GM19238 (cell line): ENCODE results near the gene IL31RA.
"Not testable (repeated sequence)": the region's sequence is repeated elsewhere in the genome, so short reads cannot be mapped to it uniquely, and the experiment has no call there.

Source experiments
- DNase-seq: peaks from one replicate; pipeline ENCODE4 v3.0.0; 2011; ENCODE audit warnings: low spot score; ENCODE audit not compliant: insufficient read length

Gene IL31RA

DNA sequence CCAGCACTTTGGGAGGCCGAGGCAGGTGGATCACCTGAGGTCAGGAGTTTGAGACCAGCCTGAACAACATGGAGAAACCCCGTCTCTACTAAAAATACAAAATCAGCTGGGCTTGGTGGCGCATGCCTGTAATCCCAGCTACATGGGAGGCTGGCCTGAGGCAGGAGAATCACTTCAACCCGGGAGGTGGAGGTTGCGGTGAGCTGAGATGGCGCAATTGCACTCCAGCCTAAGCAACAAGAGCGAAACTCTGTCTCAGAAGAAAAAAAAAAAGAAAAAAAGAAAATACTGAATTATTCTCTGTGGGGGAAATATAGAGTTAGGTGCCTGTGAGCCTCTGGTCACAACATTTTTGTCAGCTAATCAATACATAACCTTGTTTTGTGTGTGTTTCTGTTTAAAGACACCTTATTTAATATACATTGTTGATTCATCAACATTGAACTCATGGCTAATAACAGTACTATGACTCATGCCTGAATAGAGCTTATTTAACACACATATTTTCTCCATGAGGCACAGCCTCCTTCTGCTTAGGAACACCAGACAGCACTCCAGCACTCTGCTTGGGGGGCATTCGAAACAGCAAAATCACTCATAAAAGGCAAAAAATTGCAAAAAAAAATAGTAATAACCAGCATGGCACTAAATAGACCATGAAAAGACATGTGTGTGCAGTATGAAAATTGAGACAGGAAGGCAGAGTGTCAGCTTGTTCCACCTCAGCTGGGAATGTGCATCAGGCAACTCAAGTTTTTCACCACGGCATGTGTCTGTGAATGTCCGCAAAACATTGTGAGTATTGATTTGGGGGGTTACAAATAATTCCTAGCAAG is at the start of gene IL31RA:
Gene IL31RA, plus strand, starts transcription at position 519 of the 836 bp plus-strand sequence. Its CDS starts 214 bp downstream, at position 733.
- no peak for DNase-seq

DNA sequence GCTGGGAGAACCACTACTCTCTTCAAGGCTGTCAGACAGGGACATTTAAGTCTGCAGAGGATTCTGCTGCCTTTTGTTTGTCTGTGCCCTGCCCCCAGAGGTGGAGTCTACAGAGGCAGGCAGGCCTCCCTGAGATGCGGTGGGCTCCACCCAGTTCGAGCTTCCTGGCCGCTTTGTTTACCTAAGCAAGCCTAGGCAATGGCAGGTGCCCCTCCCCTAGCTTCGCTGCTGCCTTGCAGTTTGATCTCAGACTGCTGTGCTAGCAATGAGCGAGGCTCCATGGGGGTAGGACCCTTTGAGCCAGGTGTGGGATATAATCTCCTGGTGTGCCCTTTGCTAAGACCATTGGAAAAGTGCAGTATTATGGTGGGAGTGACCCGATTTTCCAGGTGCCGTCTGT is 42.3 kb upstream of the IL31RA start:
- not testable (repeated sequence) for DNase-seq

DNA sequence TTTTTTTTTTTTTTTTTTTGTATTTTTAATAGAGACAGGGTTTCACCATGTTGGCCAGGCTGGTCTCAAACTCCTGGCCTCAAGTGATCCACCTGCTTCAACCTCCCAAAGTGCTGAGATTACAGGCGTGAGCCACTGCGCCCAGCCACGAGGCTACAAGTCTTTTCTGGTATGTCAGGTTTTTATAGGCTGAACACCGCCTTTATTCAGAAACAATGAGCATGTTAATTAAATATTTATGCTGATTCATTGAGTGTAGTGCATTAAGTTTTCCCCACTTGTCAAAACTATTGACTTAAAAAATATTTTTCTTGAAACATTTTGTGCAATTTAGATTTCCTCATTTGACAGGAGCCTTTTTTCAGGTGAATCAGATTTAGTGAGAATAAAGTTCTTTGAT is 35.2 kb upstream of the IL31RA start:
- not testable (repeated sequence) for DNase-seq

DNA sequence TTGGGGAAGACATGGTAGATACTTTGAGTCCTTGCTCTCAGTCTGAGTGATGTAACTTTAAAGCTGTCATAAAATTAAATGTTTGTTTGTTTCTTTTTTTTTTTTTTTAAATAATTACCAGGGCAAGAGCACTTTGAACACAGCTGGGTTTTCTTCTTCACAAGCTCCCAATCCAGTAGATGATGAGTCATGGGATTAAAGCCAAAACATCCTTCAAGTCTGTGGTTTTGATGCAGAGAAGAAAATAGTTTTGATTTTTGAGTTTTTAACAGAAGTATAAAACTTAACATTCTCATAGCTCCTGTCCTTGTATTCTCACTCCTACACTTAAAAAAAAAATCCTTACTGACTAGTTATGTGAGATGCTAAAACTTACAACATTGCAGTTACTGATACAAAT is 34.8 kb upstream of the IL31RA start:
- DNase-seq: no peak

DNA sequence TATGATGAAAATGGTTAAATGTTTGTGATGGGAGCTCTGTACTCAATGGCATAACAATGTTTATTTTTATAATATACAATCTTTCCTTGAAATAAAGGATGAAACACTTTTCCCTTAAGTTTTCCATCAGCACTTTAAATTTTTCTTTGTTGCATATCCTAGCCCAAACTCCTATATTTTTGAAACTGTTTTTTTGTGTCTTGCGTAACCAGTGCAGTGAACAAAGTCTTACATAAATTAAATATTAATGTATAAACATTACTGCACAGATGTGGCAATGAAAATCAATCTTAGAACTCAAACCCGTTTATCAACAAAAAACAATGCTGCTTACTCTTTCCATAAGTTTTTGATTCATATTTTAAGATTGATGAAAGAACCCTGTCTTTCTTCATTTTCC is 34.1 kb upstream of the IL31RA start:
- DNase-seq: no peak

DNA sequence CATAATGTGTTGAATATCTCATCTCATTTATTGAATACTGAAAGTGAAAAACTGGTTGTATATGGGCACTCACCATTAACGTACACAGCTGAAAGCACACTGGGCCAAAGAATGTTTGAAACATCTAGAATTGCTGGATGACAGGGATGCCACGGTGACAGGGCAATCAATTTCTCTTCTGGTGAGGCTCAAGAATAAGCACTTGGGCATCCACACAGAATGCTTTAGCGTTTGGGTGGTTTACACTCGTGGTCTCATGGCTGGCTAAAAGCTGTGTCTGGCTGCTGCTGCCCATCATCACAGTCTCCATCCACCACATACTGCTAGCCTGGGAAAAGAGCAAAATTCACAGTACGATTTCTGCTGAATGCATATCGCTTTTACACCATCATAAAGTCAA is 30.7 kb upstream of the IL31RA start:
- DNase-seq: no peak

DNA sequence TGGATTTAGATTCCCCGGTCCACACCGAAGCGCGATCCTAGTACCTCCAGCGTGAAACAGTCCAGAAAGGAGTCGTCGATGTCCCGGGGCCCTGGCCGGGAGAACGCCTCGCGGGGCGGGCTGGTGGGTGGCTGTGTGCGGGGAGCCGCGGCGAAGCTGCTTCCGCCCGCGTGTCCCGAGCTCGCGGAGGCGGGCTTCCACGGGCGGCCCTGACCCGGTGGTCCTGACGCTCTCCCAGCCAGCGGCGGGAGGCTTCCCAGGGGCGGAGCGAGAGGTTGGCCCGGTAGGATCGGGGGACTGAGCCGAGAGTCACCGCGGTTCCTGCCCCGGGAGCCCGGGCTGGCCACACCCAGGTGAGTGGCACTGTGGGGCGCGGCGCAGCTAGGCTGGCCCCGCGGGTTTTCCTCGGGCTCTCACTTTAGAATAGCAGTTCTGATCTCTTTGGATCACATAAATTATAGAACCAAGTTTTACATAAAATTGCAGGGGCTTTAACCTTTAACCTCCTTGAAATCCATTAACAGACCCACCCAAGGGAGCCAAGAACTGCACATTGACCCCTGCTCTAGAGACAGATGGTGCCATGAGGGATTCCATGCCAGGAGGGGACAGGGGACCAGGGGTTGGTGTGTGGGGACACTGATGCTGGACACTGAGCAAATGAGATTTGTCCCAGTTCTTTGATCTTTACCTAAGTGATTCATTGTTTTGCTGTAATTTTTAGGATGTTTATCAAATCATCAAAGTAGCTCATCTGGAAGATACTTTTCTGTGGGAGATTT is 29.2 kb upstream of the IL31RA start:
- DNase-seq: no peak

DNA sequence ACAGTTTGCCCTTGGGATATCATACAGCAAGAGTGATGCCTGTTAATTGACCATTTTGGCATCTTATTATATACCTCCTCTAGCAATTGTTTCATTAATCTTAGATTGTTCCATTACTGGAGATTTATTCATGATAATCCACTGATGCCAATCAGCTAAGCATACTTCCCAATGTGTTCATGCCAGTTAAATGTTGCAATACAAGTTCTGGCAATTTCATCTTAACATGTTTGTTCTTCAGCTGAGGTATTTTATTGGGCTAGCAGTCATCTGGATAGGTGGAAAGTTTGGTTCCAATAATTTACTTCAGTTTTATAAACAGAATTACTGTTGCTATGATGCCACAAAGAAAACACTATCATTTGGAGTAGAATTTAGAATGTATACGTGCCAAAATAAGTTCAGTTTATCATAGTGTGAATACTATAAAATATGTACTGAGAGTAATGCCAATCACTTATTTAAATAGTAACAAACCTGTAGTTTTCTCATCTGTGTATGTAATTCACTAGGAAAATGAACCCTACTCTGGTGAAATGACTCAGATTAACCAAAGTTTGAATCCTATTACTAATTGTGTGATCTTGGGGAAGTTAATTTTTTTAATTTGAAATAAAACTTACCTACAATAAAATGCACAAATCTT is 27.9 kb upstream of the IL31RA start:
- DNase-seq: no peak

DNA sequence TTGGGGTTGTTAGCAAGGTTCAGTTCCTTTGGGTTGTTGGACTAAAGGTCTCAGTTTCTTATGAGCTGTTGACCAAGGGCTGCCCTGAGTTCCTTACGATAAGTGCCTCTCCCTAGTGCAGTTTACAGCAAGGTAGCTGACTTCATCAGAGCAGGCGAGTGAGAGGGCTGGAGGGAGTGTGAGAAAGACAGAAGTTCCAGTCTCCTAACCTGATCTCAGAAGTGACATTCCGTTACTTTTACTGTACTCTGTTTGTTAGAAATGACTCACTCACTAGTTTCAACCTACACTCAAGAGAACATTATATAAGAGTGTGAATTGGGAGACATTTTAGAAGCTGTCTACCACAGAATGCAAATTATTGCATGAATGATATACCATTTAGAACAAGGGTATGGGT is 21.2 kb upstream of the IL31RA start:
- no peak for DNase-seq

DNA sequence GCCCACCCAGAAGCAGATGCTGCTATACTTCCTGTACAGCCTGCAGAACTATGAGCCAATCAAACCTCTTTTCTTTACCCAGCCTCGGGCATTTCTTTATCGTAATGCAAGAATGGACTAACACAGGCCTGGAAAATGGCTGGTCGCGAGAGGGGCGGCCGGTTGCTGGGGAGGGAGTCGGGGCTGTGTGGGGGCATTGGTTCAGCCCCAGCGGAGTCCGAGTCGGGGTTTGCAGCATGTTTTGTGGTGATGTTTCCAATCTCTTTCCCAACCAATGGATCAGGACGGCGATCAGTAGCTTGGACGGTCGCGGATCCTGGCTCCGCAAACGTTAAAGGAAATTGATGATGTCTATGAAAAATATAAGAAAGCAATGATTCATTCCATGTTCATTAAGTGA is 18.7 kb upstream of the IL31RA start:
- DNase-seq: no peak

DNA sequence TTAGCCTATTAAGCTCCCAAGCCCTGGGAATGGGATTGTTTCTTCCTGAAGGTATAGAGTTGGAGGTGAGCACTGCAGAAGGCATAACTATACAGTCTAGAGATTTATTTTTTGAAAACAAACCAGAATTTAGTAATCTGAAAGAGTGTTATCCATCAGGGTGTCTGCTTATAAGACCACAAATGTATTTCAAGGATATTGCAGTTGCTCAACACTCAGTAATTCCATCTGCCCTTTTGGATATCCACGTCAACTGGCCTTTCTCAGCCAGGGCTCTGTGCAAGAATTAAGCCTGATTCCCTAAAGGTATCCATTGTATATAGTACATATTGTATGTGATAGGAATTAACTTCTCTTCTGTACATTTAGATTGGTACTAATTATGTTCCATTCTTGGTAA is 15.0 kb upstream of the IL31RA start:
- no peak for DNase-seq

DNA sequence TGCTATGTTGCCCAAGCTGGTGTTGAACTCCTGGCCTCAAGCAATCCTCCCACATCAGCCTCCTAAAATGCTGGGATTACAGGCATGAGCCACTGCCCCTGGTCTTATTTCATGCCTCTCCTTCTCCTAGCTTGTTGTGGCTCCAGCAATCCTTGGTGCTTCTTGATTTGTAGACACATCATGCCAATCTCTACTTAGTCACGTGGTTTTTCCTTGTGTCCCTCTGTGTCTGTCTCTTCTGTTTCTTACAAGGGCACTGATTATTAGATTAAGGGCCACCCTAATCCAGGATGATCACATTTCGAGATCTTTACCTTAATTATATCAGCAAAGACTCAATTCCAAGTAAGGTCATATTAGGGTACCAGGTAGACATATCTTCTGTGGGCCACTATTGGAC is 9.2 kb upstream of the IL31RA start:
- DNase-seq: no peak

DNA sequence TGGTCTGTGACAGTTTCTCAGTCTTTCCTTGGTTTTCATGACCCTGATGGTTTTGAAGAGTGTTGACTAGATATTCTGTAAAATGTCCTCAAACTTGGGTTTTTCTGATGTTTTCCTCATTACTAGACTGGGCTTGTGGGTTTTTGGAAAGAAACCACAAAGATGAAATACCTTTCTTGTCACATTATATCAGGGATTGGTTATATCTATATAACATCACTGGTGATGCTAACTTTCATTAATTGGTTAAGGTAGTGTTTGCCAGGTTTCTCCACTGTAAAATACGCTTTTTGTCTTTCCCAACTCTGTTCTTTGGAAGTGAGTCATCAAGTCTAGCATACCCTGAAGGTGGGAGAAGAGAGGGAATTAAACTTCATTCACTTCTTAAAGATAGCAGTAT is 3.3 kb upstream of the IL31RA start:
- no peak for DNase-seq

DNA sequence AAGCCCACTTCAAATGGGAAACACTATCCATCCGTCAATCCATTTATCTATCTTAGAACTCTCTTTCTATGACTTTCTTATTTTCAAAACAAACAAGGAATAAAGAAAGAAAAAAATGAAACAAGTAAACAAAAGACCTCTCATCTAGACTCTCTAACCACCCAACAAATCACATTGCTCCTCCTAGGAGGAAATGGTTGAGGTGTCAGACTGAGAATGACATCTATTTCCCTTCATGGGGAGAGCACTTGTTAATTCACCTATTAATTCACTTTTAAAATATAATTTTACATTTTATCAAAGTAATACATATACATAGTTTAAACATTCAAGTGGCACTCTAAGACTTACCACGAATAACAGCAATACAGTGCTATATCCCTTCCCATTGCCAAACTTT is 2.4 kb upstream of the IL31RA start:
- DNase-seq: no peak

DNA sequence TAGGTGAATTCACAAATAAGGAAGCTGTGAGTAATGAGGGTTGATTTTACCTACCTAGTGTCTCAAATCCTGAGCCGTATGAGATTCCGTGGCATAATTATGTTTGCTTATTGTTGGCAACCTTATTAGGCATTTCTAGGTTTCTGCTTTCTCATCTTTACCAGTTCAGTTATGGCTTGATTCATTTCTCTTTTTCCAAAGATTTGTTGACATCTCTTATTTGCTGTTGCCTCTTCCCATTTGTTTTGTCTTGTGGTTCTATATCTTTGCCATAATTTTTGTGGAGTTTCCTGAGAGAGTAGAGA is 470 bp downstream of the IL31RA start:
- no peak for DNase-seq

DNA sequence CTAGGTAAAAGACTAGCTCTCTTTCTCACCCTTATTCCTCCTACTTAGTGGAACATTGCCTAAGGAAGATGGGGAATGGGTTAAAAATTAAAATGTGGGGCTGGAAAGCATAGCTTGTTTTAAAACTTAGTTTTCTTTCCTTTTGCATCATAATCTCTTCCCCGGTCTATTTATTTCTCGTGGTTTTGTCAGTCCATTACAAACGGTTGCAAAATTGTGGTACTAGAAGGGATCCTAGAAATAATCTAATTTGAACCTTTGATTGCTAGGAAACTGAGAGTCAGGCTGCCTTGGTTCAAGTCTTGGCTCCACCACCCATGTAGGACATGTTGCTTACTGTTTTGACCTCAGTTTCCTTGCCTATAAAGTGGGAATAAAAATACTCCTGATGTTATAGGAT is 1.3 kb downstream of the IL31RA start:
- DNase-seq: no peak

DNA sequence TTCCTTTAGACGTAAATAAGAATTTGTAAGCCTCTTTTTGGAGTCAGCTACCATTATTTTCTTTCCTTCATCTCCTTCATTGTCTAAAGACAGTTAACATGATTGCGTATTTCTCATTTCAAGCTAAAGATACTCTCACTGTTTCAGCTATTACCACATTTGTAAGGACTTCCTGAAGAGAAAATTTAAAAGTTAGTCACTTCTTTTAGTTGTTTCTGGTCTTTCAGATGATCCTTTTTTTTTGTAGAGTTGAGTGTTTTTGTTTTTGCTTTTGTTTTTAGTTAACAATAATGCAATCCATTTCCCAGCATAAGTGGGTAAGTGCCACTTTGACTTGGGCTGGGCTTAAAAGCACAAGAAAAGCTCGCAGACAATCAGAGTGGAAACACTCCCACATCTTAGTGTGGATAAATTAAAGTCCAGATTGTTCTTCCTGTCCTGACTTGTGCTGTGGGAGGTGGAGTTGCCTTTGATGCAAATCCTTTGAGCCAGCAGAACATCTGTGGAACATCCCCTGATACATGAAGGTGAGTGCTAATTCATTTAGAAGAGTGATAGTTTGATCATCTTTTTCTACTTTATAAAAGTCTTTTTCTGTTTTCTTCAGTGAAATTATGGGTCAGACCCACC is 2.0 kb downstream of the IL31RA start:
- no peak for DNase-seq

DNA sequence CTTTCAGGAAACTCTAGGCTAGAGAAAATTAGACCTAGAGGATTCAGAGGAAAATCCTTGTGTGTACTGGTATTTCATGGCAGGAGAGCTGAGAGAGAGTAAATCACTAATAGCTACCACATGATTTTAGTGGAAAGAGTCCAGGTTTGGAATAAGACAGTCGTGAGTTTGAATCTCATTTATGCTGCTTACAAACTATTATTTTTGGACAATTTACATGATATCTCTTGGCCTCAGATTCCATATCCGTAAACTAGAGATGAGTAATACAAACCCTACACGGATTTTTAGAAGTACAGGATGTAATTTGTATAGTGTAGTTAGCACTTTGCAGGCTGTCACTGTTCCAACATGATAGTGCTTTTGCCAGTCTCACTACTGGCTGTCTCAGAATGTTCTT is 2.7 kb downstream of the IL31RA start:
- no peak for DNase-seq

DNA sequence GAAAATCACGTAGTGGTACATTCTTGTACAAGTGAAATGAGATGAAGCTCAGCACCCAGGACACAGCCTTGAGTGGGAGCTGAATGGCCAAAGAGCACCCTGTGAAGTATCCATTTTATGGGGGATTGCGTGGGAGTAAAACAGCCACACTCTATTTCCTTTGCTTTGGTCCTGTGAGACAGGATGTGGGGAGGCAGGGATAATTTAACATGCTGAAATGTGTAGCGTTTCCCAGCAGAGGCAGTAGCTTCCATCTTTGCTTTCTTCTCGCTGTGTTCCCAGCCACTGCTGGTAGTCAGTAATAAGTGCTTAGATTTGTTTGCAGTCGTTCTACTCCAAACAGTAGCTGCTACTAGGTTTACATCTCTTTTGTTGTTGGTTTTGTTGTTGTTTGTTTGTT is 4.4 kb downstream of the IL31RA start:
- DNase-seq: no peak

DNA sequence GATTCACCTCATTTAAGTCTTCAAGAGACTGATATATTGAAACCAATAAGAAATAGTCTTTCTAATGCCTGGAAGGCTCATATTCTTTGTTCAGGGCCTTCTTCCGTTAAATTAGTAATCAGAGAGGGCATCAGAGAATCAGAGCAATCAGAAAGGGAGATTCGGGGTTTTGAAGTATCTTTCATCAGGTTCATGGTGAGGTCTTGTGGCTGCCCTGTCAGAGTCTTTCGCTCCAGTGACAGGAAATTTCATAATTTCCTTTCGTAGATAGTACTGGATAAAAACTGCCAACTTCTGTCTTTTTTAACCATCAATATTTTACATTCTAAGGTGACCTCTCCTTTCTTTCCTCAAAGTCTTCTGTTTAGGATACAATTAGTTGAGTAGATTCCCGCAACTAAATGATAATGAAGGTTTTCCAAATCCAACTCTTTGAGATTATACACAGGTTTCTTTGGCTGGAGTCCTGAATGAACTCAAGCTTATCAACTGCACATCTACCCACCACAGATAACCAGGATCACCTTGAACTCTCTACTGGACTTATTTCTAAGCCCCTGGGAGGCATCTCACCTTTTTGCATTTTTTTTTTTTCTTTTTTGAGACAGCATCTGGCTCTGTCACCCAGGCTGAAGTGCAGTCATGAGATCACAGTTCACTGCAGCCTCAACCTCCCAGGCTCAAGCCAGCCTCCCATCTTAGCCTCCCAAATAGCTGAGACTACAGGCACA is 5.5 kb downstream of the IL31RA start:
- DNase-seq: no peak

DNA sequence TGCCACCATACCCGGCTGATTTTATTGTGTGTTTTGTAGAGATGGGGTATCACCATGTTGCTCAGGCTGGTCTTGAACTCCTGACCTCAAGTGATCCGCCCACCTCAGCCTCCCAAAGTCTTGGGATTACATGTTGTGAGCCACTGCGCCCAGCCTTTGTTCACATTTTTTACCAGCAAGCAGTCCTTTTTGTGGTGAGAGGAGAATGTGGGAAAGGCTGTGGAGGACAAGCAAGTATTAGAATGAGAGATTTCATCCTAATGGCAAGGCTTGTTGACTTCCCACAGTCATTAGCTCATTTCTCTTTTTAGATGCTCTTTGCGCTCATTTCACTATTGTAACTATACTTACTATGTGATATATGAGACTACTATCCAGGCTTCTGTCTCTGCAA is 6.1 kb downstream of the IL31RA start:
- DNase-seq: no peak
